HepG2 (cell line): ENCODE measurements around the gene TUBB4B. TPM values are rescaled to one million over a fixed set of nuclear protein-coding genes. Genes with fewer than 3 reads are reported as not detected.

Experiments used
- AGO1 ChIP-seq: fragments of 200-400 bp; formaldehyde crosslinking; IDR thresholded peaks from 2 replicates; pipeline ENCODE4 v1.6.1; 2017; ENCODE audit warnings: mild to moderate bottlenecking, low read depth, low read length, moderate library complexity; ENCODE audit not compliant: poor library complexity, severe bottlenecking
- ELK4 ChIP-seq: sonication (generic); formaldehyde crosslinking; IDR thresholded peaks from 2 replicates; pipeline ENCODE4 v1.9.0; 2021; ENCODE audit warnings: missing genetic modification reagents, borderline replicate concordance
- ESRRA ChIP-seq: sonication (generic); formaldehyde crosslinking; IDR thresholded peaks from 2 replicates; pipeline ENCODE4 v1.5.1; 2020; ENCODE audit warnings: mild to moderate bottlenecking, low read depth, missing genetic modification reagents
- HBP1 ChIP-seq: IDR thresholded peaks from 2 replicates; pipeline ENCODE4 v1.6.1; 2016; ENCODE audit warnings: low read depth, control low read depth
- HOXD1 ChIP-seq: sonication (generic); formaldehyde crosslinking; IDR thresholded peaks from 2 replicates; pipeline ENCODE4 v1.5.0; 2020; ENCODE audit warnings: missing genetic modification reagents
- IRF9 ChIP-seq: sonication (generic); formaldehyde crosslinking; IDR thresholded peaks from 2 replicates; pipeline ENCODE4 v1.8.0; 2022; ENCODE audit warnings: missing genetic modification reagents, mild to moderate bottlenecking, borderline replicate concordance
- KMT2A ChIP-seq: sonication (generic); formaldehyde crosslinking; IDR thresholded peaks from 2 replicates; pipeline ENCODE4 v1.4.0; 2020; ENCODE audit warnings: missing genetic modification reagents
- POGK ChIP-seq: sonication (generic); formaldehyde crosslinking; conservative IDR thresholded peaks from 2 replicates; pipeline ENCODE4 v1.8.0; 2022; ENCODE audit warnings: mild to moderate bottlenecking, moderate library complexity, missing genetic modification reagents
- RELA ChIP-seq: sonication (generic); formaldehyde crosslinking; IDR thresholded peaks from 2 replicates; pipeline ENCODE4 v1.4.0; 2020; ENCODE audit warnings: missing genetic modification reagents
- RXRA ChIP-seq: sonication (generic); formaldehyde crosslinking; IDR thresholded peaks from 2 replicates; pipeline ENCODE4 v1.5.1; 2020; ENCODE audit warnings: missing genetic modification reagents
- YY1 ChIP-seq: IDR thresholded peaks from 2 replicates; pipeline ENCODE4 v1.6.1; 2011; ENCODE audit warnings: low read length, low read depth, moderate library complexity, mild to moderate bottlenecking; ENCODE audit not compliant: insufficient read depth, insufficient replicate concordance
- ZFY ChIP-seq: sonication (generic); formaldehyde crosslinking; IDR thresholded peaks from 2 replicates; pipeline ENCODE4 v1.4.0; 2020; ENCODE audit warnings: missing genetic modification reagents
- ZNF230 ChIP-seq: sonication (generic); formaldehyde crosslinking; IDR thresholded peaks from 2 replicates; pipeline ENCODE4 v1.4.0; 2020; ENCODE audit warnings: mild to moderate bottlenecking, missing genetic modification reagents
- ZNF260 ChIP-seq: sonication (generic); formaldehyde crosslinking; IDR thresholded peaks from 2 replicates; pipeline ENCODE4 v1.4.0; 2020; ENCODE audit warnings: missing genetic modification reagents, low read depth, mild to moderate bottlenecking, borderline replicate concordance
- ZNF281 ChIP-seq: sonication (generic); formaldehyde crosslinking; IDR thresholded peaks from 2 replicates; pipeline ENCODE4 v1.4.0; 2020; ENCODE audit warnings: missing genetic modification reagents, borderline replicate concordance
- ZNF30 ChIP-seq: sonication (generic); formaldehyde crosslinking; IDR thresholded peaks from 2 replicates; pipeline ENCODE4 v1.5.0; 2020; ENCODE audit warnings: mild to moderate bottlenecking, missing genetic modification reagents
- ZNF326 ChIP-seq: sonication (generic); formaldehyde crosslinking; IDR thresholded peaks from 2 replicates; pipeline ENCODE4 v1.4.0; 2020; ENCODE audit warnings: missing genetic modification reagents, borderline replicate concordance
- ZNF562 ChIP-seq: sonication (generic); formaldehyde crosslinking; IDR thresholded peaks from 2 replicates; pipeline ENCODE4 v1.8.0; 2022; ENCODE audit warnings: missing genetic modification reagents, borderline replicate concordance
- ZNF597 ChIP-seq: sonication (generic); formaldehyde crosslinking; IDR thresholded peaks from 2 replicates; pipeline ENCODE4 v1.5.0; 2020; ENCODE audit warnings: missing genetic modification reagents
- ZNF709 ChIP-seq: sonication (generic); formaldehyde crosslinking; IDR thresholded peaks from 2 replicates; pipeline ENCODE4 v1.5.0; 2020; ENCODE audit warnings: mild to moderate bottlenecking, missing genetic modification reagents
- polyA plus RNA-seq, 8 experiments: library from polyadenylated mRNA; depleted of rRNA in 3 of 8; stranded (reverse) in 7 of 8; unstranded in 1 of 8; fragments of >200 nt; fragmentation: Illumina TruSeq in 4 of 8; extraction: Trizol in 4 of 8; gene quantifications; 2 replicates each; pipeline versions ENCODE4 v1.2.1 to v1.2.3, GENCODE V29; 2011 to 2016; ENCODE audit warnings: low read depth in 4 of 8, missing spikeins in 1 of 8, mixed read lengths in 1 of 8; ENCODE audit not compliant: insufficient read depth in 1 of 8
- total RNA-seq, 5 experiments: library from RNA; depleted of rRNA; stranded (reverse); fragments of >200 nt; fragmentation: Illumina TruSeq; extraction: Trizol; gene quantifications; 2 replicates each; pipeline ENCODE4 v1.2.3, GENCODE V29; 2016; ENCODE audit warnings: low read depth in 1 of 5

The TUBB4B gene
- total and polyA plus RNA-seq, 2 of the 13 experiments (the other 11 are each of a cell fraction or from before 2014, with no cell fraction given) = 182 to 412 TPM

- 0 out of 2 replicates have a peak, but pooled peaks have one; percentile 60 for TF ChIP-seq IRF9 (CRISPR knock-in tag)
- peak; percentile 83 for TF ChIP-seq RXRA (CRISPR knock-in tag)
- TF ChIP-seq YY1 = peak; percentile 24
- no peak for TF ChIP-seq ZNF326 (CRISPR knock-in tag)
- TF ChIP-seq ZNF30 (CRISPR knock-in tag) = no peak
- no peak for TF ChIP-seq ZNF709 (CRISPR knock-in tag)
- peak; percentile 61; the same call in 1 of the 2 replicates for TF ChIP-seq HOXD1
- no peak for TF ChIP-seq AGO1
- peak; percentile 85 for TF ChIP-seq ZFY (CRISPR knock-in tag)
- TF ChIP-seq ELK4 = no peak
- peak; percentile 84 for TF ChIP-seq ESRRA (CRISPR knock-in tag)
- TF ChIP-seq POGK = 0 out of 2 replicates have a peak, but pooled peaks have one; percentile 17
- peak; percentile 76; the same call in 1 of the 2 replicates for TF ChIP-seq ZNF281 (CRISPR knock-in tag)
- TF ChIP-seq RELA (CRISPR knock-in tag) = no peak
- no peak for TF ChIP-seq ZNF260 (CRISPR knock-in tag)
- 0 out of 2 replicates have a peak, but pooled peaks have one; percentile 33 for TF ChIP-seq HBP1 (CRISPR knock-in tag)
- TF ChIP-seq ZNF562 (CRISPR knock-in tag) = no peak
- no peak for TF ChIP-seq ZNF230
- no peak for TF ChIP-seq ZNF597
- TF ChIP-seq KMT2A (CRISPR knock-in tag) = 0 out of 2 replicates have a peak, but pooled peaks have one; percentile 35
These were observed 19.5 kb upstream of the TUBB4B start (continued) for GRCh38 chr9:137221506-137222111.
